HG02763 (cell line): ENCODE measurements around the gene BANP.
A peak's percentile ranks its signal among the peaks of the same experiment; 100 is the strongest.
"Not testable (repeated sequence)": the region's sequence is repeated elsewhere in the genome, so short reads cannot be mapped to it uniquely, and the experiment has no call there.

ENCODE experiments used
- ATAC-seq: cut with Tn5 transposase; IDR thresholded peaks from one replicate; pipeline ENCODE4 v1.9.1; 2021; ENCODE audit warnings: mild to moderate bottlenecking, moderate library complexity; ENCODE audit not compliant: unreplicated experiment

Gene BANP

DNA sequence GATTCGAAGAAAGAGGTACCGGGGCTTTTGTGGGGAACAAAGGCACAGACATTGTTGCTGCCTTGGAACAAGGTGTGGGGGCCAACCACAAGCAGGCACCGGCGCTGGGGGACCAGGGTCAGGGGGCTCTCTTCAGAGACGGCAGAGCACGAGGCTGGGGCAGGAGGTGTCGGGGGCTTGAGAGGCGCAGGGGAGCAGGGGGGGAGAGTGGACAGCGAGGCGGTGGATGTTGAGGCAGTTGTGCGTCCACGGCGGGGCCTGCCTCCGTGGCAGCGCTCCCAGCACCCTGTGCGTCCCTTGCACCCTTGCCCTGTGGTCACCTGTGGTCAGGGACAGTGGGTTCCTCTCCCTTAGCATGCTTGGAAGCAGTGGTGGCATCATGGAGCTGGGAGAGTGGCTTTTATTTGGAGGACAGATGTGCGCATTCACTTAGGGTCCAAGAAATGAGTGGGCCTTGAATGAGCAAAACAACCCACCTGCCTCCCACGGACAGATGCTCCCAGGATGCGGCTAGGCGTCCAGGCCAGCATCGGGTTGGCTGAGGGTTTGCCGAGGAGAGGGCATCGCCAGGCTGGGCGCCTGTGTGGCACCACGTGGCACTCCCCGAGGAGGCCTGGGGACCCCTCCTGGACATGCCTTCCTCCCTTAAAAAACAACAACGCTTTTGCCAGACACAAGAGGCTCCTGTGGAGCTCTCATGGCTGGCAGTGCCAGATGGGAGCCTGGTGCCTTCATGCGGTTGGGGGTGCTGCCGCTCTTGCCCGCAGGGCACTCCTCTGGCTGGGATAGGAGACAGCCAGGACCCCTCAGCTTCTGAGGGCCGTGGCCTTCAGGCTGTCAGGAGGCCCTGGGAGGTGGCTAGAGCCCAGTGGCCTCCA lies 113.0 kb downstream of the BANP start:
- no peak for ATAC-seq

DNA sequence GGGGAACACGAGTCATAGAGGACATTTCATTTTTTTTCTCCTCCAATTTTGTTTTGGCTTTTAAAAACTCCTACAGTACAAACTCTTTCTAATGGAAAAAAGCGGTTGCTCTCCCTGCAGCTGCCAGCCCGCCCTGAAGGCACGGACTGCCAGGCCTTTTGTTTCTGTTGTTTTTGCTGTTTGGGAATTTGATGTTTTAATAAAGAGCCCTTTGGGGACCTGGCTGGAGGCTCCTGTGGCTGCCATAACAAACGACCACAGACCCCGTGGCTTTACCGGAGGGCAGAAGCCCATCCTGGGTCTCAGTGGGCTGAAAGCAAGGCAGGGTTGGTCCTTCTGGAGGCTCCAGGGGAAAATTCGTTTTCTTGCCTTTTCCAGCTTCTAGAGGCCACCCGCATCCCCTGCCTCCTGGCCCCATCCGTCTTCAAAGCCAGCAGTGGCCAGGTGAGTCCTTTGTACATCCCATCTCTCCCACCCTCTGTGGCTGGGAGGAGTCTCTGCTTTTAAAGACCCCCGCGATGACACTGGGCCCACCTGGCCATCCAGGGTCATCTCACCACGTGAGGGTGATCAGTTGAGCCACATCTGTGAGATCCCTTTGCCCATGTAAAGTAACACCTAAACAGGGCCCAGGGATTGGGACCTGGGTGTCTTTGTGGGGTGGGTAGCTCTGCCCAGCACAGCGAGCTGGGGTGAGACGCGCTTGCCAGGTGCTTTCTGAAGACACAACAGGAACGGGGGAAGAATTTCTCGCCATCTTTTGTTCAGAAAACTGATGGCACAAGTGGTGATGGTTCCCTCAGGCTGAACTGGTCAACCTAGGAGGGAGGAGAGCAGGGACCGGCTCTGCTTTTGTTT lies 113.9 kb downstream of the BANP start:
- ATAC-seq = no peak

DNA sequence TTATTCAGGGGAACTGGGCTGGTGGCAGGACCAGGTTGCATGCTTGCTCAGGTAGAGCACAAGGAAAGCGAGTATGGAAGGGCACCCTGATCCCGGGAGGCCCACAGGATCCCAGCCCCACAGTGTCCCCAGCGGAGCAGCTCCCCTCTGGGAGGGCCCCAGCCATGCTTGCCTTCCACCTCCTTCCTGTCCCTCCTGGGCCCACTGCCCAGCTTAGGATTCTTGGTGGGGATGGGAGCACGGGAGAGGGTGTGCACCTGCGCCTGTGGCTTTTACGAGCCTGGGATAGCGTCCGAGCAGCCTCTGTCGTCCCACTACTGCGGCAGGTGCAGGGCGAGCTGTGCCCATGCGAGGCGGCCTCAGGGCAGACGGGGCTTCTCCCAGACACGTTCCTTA lies 114.5 kb downstream of the BANP start:
- no peak for ATAC-seq

DNA sequence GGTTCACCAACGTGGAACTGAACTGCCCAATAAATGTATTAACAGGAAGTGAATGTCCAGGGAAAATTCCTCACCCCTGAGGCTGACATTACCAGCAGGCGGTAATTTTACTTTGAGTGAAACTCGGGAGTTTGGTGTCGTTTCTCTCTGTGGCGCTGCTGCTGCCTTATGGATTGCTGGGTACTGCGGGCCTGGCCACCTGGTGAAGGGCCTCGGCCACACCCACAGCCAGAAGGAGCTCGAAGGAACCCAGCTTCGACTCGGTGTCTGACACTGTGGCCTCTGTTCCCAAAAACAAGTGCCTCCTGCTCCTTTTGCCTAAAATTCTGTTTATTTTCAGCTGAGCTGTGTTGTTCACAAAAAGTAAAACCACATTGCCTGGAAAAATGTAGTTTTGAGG lies 115.0 kb downstream of the BANP start:
- ATAC-seq = no peak

DNA sequence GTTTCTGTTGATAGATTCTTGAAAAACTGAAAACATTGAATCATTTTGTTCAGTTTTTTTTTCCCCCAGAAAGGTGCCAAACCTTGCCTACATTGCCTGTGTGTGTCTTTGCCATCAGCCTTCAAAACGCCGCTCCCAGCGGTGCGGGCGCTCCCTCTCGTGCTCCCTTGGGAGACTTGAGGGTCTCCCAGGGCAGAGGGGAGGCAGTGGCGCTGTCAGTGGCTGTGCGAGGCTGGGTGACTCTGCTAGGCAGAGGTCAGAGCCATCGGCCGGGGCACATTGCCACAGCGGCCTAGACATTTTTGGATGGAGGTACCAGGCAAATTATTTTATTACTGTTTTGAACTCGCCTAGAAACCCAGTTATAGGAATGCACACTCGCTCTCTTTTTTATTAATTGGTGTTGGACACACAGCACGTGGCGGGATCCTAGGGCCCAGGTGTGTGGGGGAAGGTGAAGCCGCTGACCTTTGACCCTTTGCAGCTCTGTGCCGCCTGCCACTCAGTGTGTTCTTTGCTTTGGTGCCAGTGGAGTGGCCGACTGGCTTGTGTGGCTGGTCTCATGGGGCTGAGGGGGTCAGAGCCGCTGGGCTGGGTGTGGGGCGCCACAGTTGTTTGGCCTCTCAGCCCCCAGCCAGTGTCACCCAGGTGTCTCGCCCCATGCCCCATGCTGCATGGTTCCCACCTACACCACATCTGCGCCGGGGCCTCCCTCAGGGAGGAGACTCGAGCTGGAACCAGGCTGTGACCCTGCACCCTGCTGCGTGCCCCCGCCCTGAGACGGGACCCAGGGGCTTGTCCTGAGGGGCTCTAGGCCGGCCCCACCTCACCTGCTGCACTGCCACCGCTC lies 115.7 kb downstream of the BANP start:
- no peak for ATAC-seq

DNA sequence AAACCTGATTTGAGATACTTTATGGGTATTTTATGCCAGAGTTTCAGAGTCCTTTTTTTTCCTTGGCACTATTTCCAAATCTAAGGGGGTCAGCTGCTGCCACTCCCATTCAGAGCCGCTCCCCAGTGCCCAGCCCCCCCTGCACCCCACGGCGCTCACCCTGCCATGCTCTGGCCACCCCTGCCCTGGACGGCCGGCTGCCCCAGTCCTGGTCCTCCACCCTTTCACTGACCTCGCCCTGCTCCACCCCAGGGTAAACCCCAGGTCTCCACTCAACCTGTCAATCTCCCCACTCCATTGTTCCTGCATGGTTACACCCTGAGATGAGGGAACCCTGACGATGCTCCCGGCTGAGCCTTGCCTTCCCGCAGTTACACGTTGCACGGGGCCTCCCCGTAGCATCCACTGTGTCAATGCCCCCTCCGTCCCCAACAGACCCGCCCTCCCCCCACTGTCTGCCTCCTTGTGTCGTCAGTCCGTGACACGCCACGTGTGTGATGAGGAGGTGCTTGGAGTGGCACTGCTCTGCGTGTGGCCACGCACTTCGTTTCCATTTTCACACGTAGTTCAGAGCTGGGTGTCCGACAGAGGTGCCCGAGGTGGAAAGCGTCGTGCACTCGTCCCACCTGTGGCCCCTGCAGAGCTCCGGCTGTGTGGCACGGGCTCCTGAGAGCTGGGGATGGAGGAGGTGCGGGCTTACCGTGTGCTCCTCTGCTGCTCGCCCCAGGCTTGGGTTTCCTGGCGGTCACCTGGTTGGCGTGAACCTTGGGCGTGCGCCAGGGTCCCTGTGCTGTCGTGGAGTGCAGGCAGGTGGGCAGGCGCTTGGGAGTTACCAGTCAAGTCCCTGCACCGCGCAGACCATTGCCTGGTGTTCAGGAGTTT lies 116.5 kb downstream of the BANP start:
- ATAC-seq = no peak

DNA sequence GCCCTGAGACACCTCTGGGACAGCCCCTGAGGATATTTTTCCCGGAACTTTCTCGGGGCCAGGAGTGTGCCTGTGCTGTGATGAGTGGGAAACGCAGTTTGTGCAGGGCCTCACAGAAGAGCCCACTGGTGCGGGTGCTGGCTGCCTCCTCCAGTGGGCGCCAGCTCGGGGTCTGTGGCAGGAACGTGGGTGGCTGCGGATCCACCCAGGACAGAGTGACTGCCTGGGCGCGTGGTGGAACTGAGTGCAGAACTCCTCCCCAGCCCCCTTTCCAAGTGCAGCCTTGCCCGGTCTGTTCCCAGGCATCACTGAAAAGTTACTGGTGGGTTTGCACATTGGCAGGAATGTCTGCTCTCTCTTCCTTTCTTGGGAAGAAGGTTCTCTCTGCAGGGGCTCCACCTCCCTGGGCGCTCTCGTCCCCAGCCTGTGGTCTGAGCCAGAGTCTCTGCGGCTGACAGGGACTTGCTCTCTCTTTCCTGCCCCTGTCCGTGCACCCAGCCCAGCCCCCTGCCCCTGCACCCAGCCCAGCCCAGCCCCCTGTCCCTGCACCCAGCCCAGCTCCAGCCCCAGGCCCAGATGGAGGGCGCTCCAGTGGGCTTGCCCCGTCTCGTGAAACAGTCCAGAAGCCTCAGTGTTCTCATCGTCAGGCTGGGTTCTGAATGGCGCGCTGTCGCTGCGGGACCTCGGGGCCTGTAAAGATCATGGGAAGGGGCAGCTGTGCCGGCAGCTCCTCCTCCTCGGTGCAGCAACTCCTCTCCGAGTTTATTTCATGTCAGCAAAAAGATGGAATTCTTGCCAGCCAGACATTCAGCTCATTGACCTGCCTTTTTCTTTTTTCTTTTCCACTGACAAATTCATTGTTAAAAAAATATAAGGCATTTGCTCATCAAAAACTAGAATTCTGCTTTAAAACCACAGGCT lies 117.5 kb downstream of the BANP start:
- no peak for ATAC-seq

DNA sequence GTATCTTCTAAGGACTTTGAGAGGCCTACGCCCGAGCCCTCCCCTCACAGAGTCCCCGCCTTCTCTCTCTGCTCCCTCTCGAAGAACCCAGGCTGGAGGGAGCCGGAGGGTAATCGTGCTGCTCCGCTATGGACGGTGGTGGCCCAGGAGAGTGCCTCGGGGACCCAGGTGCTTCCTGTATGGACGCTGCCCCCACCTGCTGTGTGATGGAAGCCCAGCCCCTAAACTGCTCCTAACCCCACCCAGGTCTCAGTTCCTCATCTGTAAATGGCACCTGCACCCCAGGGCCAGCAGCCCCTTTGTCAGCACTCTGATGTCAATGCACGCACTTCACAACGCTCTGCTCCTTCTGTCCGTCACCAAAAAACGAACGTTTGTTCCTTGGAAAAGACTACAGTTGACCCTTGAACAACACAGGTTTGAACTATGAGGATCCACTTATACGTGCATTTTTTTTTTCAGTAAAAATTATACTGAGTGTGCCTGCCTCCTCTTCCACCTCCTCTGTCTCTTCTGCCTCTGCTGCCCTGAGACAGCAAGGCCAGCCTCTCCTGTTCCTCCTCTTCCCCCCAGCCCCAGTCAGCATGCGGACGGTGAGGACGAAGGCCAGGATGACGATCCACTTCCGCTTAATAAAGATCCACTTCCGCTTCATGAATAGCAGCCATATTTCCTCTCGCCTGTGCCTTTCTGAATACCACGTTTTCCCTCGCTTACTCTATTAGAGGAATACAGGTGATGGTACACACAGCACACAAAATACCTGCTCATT lies 118.3 kb downstream of the BANP start:
- peak; percentile 85 for ATAC-seq

DNA sequence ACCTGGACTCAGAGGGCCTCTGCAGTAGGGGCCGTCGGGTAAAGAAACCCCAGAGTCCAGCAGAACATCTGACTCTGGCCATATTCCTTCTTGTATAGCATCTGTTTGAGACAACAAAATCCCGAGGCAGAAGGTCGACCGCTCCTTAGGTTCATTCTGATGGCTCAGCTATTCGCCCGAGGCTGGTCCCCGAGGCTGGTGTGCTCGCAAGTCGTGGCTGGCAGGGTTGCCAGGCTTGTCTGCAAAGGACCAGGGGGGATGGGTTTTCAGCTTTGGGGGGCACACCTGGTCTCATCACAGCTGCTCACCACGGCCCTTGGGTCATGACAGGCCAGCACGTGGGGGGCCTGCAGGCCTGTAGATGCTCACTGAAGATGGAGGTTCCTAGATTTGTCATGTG lies 119.1 kb downstream of the BANP start:
- no peak for ATAC-seq

DNA sequence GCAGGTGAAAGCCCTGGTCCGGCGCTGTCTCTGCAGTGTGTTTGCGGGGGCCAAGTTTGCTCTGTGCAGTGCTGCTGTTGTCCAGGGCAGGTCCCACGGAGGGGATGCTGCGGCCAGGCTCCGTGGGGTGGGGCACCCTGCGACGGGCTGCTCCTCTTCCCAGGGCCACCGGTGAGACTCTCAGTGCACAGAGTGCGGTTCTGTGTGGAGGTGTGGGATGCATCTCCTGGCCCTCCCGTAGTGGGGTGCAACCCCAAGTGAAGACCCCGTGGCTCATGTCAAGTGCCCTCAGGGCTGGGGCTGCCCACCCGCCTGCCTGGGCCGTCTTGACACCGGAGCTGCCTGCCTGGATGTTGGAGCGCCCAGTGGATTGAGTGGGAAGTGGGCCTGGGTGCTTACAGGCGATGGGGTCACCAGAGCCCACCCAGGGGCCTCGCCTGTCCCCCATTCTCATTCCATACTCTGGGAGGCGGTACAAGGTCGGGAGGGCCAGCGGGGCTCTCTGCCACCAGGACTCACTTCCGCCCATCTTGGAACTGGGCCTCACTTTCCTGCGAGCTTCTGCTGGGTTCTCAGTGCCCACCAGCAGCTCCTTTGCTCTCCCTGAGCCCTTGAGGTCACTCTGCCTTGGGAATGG lies 119.9 kb downstream of the BANP start:
- ATAC-seq = no peak

DNA sequence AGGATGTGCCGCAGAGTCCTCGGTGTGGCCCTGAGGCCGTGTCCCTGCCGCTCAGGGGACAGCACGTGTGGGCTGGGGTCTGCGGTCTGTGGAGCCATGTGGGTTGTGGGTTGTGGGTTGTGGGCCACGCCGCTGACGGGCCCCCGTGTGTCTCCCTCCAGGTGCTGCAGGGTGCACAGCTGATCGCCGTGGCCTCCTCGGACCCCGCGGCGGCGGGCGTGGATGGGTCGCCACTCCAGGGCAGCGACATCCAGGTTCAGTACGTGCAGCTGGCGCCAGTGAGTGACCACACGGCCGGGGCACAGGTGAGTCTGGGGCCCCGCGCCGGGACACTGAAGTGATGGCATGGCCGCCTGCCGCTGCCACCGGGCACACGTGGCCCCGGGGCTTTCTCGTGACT lies 120.7 kb downstream of the BANP start:
- no peak for ATAC-seq

DNA sequence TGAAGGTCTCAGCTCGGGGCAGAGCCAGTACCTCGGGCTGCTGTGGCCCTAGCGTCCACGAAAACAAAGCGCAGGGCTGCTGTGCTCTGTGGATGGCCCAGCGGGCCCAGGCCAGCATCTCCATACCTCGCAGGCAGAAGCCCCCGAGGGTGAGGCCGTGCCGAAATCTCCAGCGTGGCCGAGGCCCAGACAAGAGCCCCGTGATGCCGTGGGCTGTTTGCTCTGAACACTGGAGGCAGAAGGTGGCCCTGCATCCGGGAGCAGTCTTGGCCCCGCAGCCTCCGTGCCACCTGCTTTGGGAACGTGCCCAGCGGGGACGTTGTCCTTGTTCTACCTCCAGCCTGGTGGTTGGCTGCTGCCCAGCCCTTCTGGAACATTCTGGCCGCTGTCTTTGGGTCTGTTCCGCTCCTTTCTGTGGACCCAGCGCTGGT lies 121.4 kb downstream of the BANP start:
- ATAC-seq = no peak

DNA sequence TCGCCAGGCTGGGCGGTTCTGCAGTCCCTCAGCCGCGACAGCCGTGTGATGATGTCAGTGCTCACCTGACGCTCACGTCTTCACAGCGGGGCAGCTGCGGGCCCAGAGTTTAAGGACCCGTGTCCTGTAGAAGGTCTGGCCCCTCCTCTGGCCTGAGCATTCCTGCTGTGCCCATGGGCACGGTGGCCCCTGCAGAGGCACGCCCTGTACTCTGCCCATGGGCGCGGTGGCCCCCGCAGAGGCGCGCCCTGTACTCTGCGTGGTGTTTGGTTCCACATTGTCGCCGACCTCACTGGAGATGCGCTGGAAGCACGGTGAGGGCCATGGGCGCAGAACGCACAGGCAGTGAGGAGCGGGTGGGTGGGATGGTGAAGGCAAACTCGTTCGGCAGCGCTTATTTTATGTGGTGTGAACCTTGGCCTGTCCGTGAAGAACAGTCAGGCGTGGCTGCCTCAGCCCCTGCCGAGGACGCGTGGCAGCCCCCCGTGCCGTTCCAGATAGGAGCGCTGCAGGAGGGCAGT lies 122.0 kb downstream of the BANP start:
- ATAC-seq = no peak

DNA sequence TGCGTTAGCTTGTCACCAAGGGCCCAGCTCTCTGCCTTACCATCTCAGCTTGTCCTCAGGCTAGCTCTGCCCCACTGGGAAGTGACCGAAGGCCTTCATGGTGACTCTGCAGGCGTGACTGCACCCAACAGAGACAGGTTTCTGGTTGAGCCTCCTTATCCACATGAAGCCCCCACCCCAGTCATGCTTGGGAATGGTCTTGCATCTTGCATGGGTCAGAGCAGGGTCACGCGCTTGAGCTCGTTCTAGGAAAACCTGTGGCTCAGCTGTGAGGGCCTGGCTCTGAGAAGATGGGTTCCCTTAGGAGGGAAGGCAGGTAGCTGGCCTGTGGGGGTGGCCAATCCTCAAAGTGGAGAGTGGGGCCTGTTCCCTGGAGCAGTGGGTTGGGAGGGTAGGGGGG lies 122.8 kb downstream of the BANP start:
- ATAC-seq = no peak

DNA sequence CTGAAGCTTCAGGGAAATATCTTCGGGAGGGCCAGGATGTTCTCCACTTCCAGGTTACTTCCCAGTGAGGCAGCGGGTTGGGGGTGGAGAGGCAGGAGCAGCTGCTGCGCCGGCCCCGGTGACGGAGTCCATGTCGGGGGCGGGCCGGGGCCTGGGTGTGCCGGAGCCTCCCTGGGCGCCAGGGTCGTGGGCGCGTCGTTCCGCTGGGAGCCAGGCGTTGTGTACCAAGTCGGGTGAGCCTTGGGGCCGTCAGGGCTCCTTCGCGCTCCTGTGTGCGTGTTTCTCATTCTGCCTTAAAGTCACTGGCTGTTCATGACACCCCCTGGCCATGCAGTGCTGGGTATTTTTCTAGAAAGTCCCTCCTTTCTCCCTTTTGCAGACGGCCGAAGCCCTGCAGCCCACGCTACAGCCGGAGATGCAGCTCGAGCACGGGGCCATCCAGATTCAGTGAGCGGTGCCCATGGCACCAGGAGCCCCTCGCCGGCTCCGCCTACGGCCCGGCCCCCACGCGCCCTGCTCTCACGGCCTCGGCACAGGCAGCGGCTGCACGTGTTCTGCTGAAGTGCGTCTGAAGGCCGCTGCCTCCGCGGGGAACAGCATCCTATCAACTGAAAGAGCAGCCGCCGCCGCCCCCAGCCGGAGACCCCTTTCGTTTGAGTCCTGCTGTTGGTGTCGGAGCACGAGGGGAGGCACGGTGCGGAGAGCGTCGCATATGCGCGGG lies 125.1 kb downstream of the BANP start:
- no peak for ATAC-seq

DNA sequence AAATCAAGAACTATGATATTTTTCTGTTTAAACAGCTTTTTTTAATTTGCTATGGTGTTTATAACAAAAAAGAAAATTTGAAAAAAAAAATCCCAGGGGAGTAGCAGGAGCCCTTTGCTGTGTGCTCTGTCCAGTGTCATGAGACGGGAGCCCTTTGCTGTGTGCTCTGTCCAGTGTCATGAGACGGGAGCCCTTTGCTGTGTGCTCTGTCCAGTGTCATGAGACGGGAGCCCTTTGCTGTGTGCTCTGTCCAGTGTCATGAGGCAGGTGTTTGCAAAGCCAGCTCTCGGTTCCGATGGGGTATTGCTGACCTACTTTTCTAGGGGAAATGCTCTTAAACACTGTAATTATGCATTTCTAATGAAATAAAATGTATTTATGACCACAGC lies 125.7 kb downstream of the BANP start:
- not testable (repeated sequence) for ATAC-seq
